GM18909 (cell line): ENCODE measurements around the gene NCKIPSD.
A peak's percentile ranks its signal among the peaks of the same experiment; 100 is the strongest.

Experiments used
- ATAC-seq: cut with Tn5 transposase; IDR thresholded peaks from one replicate; pipeline ENCODE4 v1.9.1; 2021; ENCODE audit warnings: mild to moderate bottlenecking; ENCODE audit not compliant: unreplicated experiment, poor library complexity

NCKIPSD gene

GRCh38 chr3:48679411-48680391 lies 6.0 kb downstream of the NCKIPSD start:
- ATAC-seq, result no peak

DNA sequence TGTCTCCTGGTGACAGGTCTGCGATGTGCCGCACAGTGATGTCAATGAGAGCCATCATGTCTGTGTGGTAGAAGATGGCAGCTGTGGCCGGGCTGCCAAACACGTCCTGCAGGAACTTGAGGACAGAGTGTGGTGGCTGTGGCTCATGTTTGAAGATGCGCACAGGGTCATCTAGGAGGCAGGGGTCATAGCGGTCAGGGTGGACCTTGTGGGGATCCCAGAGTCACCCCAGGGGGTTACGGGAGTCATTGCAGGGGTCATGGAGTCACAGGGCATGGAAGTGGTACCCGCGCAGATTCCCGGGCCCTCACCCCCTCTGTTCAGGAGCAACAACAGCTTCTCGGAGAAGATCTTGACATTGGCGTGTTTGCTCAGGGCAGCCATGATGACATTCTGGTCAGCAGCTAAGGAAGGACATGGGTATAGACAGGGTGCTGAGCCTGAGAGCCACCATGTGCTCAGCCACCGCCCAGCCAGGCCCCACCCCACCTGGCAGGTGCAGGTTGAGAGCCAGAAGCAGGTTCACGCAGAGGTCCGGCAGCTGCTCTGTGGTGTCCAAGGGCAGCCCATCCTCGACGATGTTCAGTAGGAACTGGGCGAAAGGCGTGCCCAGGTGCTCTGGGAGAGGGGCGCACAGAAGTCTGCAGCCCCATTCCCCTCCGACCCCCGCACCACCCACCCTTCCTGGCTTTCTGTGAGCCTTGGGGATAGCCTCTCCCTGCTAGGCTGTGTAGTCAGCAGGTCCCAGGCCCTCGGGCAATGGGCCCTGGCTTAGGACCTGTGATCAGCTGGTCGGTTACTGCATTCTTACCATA lies 6.9 kb downstream of the NCKIPSD start:
- no peak for ATAC-seq

GRCh38 chr3:48678056-48678455 lies 7.7 kb downstream of the NCKIPSD start:
- ATAC-seq, result no peak

DNA sequence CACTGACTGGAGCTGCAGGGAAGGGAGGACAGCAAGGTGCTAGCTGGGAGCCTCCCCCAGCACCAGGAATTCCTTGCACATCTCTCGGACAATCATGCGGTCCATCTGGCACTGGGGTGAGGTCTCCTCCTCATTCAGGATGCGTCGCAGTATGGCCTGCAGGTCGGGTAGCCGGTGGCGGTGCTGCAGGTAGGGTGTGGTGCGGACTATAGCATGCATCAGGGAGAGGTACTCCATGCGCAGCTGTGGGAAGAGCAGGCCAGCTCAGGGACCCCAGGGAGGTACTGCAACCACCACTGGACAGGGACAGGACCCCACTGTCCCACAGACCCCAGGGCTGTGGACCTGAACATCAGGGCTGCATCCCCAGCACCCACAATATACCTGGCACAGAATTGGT lies 11.2 kb downstream of the NCKIPSD start:
- ATAC-seq, result no peak

GRCh38 chr3:48672522-48672921 lies 13.2 kb downstream of the NCKIPSD start:
- no peak for ATAC-seq

DNA sequence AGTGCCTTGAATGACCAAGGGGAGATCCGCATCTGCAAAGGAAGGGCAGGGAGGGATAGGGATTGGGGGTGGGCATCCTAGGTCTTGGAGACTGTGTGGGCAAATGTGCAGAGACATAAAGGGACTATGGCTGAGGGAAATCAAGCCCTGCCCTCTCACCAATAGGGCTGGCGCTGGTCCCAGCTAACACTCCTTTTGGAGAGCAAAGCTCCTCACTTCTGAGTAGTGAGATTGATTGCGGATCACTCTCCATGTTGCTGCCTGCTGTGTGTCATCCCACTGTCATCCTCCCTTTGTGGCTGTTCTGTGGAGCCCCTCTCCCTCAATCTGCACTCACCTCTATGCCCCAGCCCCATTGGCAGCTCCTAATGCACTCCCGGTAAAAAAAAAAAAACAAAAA lies 20.8 kb downstream of the NCKIPSD start:
- no peak for ATAC-seq

DNA sequence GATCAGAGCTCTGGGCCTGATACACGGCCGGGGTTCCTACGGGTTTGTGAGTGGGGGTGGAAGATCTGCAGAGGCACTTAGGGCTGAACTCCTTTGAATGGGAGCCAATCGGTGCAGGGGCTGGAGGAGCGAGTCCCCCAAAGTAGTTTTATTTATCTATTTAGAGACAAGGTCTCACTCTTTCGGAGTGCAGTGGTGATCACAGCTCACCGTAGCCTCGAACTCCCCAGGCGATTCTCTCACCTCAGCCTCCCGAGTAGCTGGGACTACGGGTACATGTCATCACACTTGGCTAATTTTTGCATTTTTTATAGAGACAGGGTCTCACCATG lies 21.4 kb downstream of the NCKIPSD start:
- no peak for ATAC-seq

DNA sequence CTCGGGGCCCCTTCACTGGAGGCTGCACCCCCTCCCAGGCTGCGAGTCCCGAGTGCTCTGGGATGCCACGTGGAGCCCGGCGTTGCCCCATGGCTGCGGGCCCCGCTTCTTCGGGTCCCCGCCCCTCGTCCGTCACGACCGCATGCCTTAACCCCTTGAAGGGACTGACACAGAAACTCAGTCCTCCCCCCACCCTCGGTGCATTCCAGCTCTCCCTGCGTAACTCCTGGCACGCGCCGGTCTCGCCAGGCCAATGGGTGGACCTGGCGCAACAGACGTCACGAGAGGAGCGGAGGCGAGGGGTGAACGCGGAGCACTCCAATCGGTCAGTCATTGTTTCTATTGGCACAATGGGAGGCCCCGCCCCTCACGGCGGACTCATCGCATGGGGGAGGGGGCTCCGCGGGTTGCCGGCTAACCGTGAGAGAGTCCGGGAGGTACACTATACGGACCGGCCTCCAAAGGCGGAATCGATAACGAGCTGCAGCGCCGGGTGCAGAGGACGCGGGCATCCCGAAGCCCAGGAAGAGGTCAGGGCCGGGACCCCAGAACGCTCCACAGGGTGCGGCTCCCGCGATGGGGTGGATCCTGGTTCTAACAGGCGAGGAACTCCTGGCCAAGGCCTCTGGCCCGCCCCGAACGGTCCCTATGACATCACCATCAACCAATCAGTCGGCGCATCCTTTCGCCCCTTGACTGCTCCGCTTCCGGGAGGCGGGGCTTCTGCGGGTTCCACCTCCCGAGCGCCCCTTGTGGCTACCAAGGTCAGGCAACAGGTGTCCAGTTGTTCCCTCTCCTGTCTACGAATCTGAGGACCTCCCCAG lies 22.0 kb downstream of the NCKIPSD start:
- peak; percentile 86 for ATAC-seq

- ATAC-seq, result no peak
These were observed 22.8 kb downstream of the NCKIPSD start, which contains the start of gene CELSR3 for GRCh38 chr3:48662753-48663488. CELSR3 (minus strand) TSS chr3:48662886; CDS start chr3:48662634, 252 bp downstream.

DNA sequence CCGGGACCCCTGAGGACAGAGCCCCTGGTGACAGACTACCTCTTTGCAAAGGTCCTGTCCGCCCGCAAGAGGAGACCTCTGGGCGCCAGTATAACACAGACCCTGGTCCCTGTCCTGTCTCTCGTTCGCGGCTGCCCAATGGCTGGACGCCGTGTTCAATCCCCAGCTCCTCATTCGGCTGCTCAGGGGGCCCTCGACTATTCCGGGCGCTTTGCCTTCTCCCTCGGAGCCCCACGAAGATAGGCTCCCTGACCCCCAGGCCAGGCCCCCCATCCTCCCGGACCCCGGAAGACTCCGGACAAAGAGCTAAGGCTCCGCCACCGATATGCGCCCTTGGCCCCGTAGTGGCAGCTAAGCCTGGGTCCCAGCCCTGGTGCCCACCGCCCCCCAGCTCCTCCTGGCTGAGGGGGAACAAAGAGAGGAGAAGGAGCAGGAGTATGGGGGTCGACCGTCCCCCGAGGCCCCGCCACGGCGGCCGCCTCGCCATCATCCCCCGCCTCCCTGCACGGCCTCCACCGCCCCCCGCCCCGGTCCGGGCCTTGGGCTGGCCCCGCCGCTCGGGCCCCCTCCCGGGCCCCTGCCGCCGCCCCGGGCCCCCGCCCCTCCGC lies 23.5 kb downstream of the NCKIPSD start:
- ATAC-seq, result no peak

GRCh38 chr3:48661501-48662144 lies 24.1 kb downstream of the NCKIPSD start:
- ATAC-seq, result peak; percentile 34

- ATAC-seq, result no peak
These were observed 24.8 kb downstream of the NCKIPSD start for GRCh38 chr3:48660800-48661400.

- no peak for ATAC-seq
These were observed 28.9 kb downstream of the NCKIPSD start for GRCh38 chr3:48656841-48657281.

DNA sequence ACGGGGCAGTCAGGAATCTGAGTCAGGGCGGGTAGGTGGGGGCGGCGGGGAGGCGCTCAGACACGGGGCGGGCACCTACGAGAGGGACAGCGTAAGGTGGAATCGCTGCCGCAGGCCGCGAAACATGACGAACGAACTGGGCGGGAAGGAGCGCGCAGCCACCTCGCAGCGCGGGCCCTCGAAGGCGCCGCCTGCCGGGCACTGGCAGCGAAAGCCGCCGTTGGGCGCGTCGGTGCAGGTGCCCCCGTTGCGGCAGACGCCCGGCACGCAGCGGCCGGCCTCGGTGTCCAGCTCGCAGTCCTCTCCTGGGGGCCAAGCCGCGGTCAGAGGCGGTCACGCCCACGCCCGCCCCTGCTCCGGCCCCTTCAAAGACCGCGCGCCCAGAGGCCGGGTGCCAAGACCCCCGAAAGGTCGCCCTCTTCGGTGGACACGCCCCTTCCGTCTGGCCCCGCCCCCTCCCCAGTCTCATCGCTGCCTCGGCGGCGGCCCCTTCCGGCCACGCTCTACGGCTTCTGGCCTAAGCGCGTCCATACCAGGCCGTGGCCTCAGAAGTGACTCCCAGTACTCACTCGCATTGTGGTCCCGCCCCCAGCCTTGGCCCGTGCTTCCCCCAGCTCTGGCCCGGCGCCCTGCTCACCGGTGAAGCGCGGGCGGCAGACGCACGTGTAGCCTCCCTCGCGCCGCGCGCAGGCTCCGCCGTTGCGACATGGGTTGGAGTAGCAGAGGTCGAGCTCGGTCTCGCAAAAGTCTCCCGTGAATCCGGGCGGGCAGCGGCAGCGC lies 29.5 kb downstream of the NCKIPSD start:
- ATAC-seq, result peak; percentile 66

DNA sequence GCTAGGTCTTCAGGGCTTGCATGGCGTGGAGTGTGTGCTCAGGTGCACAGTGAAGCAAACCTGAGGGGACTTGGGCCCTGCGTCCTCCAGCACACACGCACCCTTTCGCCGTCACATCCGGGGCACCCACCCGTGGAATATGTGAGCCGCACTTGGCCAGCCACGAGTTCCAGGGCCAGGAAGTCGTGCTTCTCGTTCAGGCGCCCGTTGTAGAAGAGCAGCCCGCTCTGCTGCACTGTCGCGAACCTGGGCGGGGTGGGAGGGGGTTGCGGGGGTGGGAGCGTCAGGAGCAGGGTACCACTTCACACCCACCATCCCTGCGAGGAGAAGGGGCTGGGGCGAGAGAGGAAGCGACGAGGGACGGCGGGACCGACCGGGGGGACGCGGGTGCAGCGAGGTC lies 30.1 kb downstream of the NCKIPSD start:
- no peak for ATAC-seq

- ATAC-seq, result no peak
These were observed 30.7 kb downstream of the NCKIPSD start for GRCh38 chr3:48655063-48655462.

GRCh38 chr3:48652923-48653715 lies 32.6 kb downstream of the NCKIPSD start:
- no peak for ATAC-seq
